Stimulated activated CD8-positive, alpha-beta memory T cell treated with anti-CD3 and anti-CD28 coated beads, Interleukin-2, amount 100 ng/mL, for 1 hour (primary cell): ENCODE measurements around the gene RIOK2.

Experiments used
- DNase-seq, 2 donors: peaks; one replicate each; pipeline ENCODE4 v3.0.0-alpha.2; 2020; ENCODE audit warnings: low read depth in 2 of 2

Gene RIOK2

DNA sequence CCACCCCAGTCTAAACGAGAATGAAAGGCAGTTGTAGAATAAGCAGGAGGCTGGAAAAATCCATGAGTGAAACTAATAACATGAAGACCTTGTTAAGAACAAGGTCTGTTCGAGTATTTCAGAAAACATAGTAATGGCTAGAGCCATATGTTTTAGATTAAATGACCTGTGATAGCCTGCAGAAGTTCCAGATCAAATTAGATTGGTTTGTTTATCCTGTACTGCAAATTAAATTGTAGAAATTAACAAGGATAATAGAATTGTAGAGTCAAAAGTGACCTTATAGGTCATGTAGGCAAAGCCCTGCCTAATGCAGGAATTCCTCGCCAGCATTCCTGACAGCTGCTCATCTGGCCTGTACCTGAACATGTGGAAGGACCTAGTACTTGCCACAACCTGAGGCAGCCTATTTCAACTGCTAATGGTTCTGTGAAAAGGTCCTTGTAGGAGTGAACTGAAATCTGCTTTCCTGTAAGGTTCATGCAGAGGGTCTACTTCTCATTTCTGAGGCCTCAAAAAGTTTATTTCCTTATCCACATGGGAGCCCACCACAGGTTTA, 57.8 kb downstream of the RIOK2 start:
- DNase-seq, result no peak

DNA sequence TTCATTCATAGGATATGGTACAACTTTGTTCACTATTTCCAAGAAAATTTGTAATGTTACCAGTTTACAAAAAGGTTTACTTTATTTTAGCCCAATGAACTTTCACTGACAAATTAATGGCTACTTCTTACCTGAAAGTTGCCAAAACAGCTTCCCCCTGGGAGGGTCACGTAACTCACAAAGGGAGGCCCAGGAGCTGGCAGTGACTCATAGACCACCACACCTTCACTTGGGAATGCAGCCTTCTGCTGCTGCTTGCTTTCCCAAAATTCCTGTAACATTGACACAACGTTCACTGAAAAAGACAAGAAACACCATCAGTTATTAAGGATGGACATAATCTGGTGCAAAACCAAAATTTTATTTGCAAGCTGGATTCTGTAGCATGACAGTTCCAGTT, 58.7 kb downstream of the RIOK2 start:
- no peak for DNase-seq

DNA sequence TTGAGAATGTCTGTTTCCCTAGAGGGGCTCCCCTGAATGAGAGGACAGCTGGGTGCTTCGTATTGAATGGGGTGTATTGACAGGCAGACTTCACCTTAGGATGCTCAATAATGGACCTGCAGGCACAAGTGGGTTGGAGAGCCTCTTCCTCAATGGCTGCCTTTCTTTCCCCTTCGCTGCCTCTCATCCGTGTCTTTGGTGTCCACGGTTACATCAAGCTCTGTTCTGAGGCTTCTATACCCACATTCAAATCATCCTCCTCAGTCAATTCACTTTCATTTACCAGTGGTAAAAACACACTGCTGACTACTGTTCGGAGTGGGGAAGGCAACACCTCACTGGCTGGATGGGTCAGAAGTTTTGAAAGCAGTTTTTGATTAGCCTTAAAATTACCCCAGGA, 61.2 kb downstream of the RIOK2 start:
- no peak for DNase-seq

DNA sequence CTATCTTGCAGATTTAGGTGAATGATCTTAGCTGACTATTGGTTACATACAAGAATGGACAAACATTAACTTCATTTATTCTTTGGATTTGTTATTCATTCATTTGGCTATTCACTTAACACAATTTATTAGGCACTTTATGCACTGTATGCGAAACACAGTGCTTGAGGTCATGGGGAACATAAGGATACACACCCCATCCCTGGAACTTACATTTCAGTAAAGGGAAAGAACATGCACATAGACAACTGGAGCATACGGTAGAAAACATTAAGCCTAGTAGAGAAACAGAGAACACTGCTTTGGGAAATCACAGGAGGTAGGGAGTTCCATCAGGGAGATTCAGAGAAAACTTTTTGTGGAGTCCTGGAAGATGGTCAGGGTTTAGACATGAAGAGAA, 62.9 kb downstream of the RIOK2 start:
- no peak for DNase-seq

DNA sequence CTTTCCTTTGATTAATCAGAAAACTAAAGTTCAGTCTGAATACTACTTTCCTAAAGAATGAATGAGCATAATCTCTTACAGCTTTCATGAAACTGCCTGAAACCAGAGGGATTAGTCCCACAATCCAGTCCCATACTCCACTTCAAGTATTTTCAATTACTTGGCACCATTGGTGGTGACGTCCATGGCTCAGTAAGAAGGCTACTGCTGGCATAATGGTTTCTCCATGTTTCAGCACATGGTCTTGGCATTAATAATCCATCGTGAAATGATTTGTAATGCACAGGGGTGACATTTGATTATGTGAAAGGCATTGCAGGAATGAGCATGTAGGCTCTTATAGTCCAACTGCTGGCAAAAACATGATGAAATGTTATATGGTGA, 64.0 kb downstream of the RIOK2 start:
- no peak for DNase-seq

DNA sequence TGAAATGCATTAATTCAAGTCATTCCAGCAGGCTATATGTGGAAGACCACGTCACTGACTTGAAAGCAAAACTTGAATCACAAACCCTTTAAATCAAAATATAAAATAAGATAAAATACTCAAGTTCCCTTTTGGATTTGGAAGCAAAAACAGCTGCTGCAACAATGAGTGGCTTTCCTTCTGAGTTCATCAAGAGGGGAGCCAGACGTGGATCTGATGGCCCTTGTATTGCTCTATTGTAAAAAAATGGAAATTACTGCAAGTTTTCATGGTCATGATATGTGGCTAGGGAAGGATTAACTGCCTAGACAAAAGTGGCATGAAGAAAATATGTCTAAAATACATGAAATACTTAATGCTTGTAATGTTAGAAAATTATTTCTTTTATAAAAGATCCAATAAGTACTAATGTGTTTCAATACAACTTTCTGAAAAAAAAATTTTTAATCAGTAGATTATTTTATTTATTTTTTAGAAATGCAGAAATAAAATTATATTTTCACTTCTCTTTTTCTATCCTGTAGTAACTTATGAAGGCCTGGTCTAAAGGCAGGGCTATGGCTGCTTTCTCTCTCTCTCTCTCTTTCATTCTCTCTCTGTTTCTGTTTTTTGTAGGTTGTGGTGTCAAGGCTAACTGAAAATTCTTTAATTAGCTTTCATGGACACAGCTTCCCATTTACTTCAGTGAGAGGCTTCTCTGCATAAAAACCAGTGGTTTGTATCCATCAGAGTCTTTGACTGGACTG, 64.6 kb downstream of the RIOK2 start:
- no peak for DNase-seq

DNA sequence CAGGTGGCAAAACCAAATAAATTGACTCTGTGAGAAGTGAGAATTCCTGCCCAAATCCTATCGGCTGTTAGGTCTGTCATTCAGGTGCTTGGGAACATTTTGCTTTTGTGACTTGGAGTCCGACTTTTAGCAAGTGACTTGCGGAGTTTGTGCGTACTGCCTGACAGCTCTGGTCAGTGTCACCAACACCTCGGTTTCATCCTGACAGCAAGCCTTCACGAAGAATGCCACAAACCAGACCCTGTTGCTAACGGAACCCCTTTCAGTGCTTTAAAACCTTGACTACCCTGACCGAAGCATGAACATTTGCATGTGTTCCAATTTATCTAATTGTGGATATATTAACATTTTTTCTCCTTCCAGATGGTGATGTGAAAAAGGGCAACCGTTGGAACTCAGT, 67.1 kb downstream of the RIOK2 start:
- no peak for DNase-seq

DNA sequence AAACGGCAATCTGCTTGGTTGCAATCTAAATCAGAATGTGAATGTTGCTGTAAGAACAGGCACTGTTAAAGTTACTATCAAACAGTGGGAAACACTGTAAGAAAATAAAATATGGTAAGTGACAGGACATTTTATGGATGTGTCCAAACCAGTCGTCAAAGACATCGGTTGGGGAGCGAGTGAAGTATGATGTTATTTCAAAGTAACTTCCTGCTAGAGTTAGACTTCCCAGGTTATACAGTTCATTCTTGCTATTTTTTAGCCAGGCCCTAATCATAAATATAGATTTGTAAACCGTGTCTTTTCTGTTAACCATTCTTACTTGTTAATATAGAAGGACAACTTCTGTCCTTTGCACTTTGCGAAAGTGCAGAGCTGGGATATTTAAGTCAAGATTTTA, 70.8 kb downstream of the RIOK2 start:
- no peak for DNase-seq

DNA sequence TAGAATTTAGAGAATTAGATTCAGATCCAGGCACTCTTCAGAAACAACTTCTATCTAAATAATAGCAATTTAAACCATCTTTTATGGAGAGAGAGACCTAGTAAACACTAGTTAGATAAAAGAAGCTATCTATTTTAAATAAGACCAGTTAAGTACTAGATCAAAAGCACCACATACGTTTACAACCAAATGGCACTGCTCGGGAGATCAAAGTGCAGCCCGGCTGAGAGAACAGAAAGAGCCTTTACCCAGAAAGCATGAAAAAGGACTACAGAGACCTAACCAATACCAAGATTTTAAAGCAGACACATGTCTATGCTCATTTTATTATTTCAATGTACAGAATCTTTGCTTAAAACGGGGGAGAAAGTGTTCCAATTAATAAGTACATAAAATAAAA, 71.4 kb downstream of the RIOK2 start:
- no peak for DNase-seq

DNA sequence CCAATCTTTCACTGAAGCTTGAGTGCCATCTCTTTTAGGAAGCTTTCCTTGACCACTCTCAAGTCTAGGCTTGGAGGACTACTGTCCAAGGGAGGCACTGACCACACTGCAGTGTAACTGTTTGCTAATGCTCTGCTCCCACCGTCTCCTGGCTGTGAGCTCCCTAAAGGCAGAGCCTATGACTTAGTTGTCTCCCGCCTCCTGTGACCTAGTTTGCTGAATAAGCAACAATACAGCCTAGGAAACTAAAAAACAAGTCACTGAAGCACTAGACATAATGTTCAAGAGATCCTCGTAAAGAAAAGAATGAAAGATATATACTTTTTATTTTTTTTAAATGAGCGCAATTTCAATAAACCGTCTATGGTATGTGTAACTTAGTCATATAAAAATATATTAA, 72.0 kb downstream of the RIOK2 start:
- no peak for DNase-seq
